Central memory CD8-positive, alpha-beta T cell (primary cell): ENCODE measurements around the gene HOXB1.
"Not testable (repeated sequence)": the region's sequence is repeated elsewhere in the genome, so short reads cannot be mapped to it uniquely, and the experiment has no call there.

Experiments used
- ATAC-seq: fragments of 150-1000 bp; cut with Tn5 transposase; replicated peaks from 2 replicates; pipeline ENCODE4 v1.10.0; 2022; ENCODE audit warnings: mild to moderate bottlenecking, moderate FRiP score, moderate number of reproducible peaks; ENCODE audit not compliant: poor library complexity, severe bottlenecking; ENCODE audit errors: extremely low read depth
- DNase-seq, 2 donors: peaks; one replicate each; pipeline ENCODE4 v3.0.0; 2021; ENCODE audit warnings: low spot score in 2 of 2
- H3K27ac Mint-ChIP-seq: one replicate; pipeline ENCODE4 v1.8.0; 2022; ENCODE audit warnings: low read depth, mild to moderate bottlenecking, moderate library complexity, mixed read lengths
- H3K27me3 Mint-ChIP-seq: one replicate; pipeline ENCODE4 v1.8.0; 2022; ENCODE audit warnings: mixed read lengths
- H3K36me3 Mint-ChIP-seq: one replicate; pipeline ENCODE4 v1.8.0; 2022; ENCODE audit warnings: mild to moderate bottlenecking, moderate library complexity, mixed read lengths; ENCODE audit not compliant: insufficient read depth
- H3K4me1 Mint-ChIP-seq: one replicate; pipeline ENCODE4 v1.8.0; 2022; ENCODE audit warnings: mixed read lengths
- H3K4me3 Mint-ChIP-seq: one replicate; pipeline ENCODE4 v1.8.0; 2022; ENCODE audit warnings: mild to moderate bottlenecking, moderate library complexity, mixed read lengths
- H3K9me3 Mint-ChIP-seq: one replicate; pipeline ENCODE4 v1.8.0; 2022; ENCODE audit warnings: mixed read lengths

The HOXB1 gene

GRCh38 chr17:48484256-48484655 lies 46.6 kb downstream of the HOXB1 start:
- Mint-ChIP-seq H3K27me3 (no peaks in the 10 kb centered on the region), H3K4me3 (no peak overlapping the region), H3K9me3 (no peaks in the 10 kb centered on the region), H3K4me1 (no peaks in the 10 kb centered on the region), H3K27ac (no peak overlapping the region), H3K36me3 (no peaks in the 10 kb centered on the region)
- DNase-seq (no peak), ATAC-seq (no peak)

- H3K36me3 Mint-ChIP-seq = no peaks in the 10 kb centered on the region
- no peaks in the 10 kb centered on the region for H3K4me1 Mint-ChIP-seq
- no peak overlapping the region for H3K27ac Mint-ChIP-seq
- no peak for DNase-seq
- H3K27me3 Mint-ChIP-seq = no peaks in the 10 kb centered on the region
- no peak overlapping the region for H3K4me3 Mint-ChIP-seq
- H3K9me3 Mint-ChIP-seq = no peaks in the 10 kb centered on the region
- no peak for ATAC-seq
These were observed 47.2 kb downstream of the HOXB1 start for GRCh38 chr17:48483471-48484131.

GRCh38 chr17:48483004-48483403 lies 47.8 kb downstream of the HOXB1 start:
- no peaks in the 10 kb centered on the region for H3K4me1 Mint-ChIP-seq
- H3K9me3 Mint-ChIP-seq = no peaks in the 10 kb centered on the region
- no peak overlapping the region for H3K4me3 Mint-ChIP-seq
- DNase-seq = no peak
- ATAC-seq = no peak
- no peak overlapping the region for H3K27ac Mint-ChIP-seq
- H3K36me3 Mint-ChIP-seq = no peaks in the 10 kb centered on the region
- H3K27me3 Mint-ChIP-seq = no peaks in the 10 kb centered on the region

DNA sequence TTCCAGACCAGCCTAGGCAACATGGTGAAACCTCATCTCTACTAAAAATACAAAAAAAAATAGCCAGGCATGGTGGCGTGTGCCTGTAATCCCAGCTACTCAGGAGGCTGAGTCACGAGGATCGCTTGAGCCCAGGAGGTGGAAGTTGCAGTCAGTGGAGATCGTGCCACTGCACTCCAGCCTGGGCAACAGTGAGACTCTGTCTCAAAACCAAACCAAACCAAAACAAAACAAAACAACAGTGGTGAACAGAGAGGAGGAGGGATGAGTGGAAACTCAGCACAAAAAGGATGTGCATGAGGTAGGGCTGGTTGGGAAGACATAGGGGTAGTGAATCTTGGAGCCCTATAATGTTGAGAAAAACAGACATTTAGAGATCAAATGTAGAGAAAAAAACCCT lies 48.5 kb downstream of the HOXB1 start:
- not testable (repeated sequence) for H3K4me3 Mint-ChIP-seq, H3K27ac Mint-ChIP-seq, H3K36me3 Mint-ChIP-seq, H3K9me3 Mint-ChIP-seq, ATAC-seq, H3K4me1 Mint-ChIP-seq, DNase-seq, H3K27me3 Mint-ChIP-seq

DNA sequence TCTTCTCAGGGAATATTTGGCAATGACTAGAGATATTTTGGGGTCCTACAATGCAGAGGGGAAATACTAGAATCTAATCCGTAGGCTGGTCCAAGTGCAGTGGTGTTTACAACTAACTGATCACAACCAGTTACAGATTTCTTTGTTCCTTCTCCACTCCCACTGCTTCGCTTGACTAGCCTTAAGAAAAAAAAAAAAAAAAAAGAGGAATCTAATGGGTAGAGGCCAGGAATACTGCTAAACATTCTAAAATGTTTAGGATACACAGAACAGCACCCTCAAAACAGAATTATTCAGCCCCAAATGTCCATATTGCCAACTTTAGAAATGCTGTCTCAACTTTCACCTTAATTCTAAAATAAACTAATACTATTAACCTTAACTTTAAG lies 51.8 kb downstream of the HOXB1 start:
- Mint-ChIP-seq H3K4me1 (no peaks in the 10 kb centered on the region), H3K9me3 (no peaks in the 10 kb centered on the region), H3K36me3 (no peaks in the 10 kb centered on the region), H3K27me3 (no peaks in the 10 kb centered on the region), H3K27ac (no peak overlapping the region), H3K4me3 (no peak overlapping the region)
- ATAC-seq (no peak), DNase-seq (no peak)
